HG03571 (cell line): ENCODE results near the gene STUM.
"Not testable (repeated sequence)": the region's sequence is repeated elsewhere in the genome, so short reads cannot be mapped to it uniquely, and the experiment has no call there.

Experiments
- ATAC-seq: cut with Tn5 transposase; IDR thresholded peaks from one replicate; pipeline ENCODE4 v1.9.1; 2021; ENCODE audit not compliant: unreplicated experiment

The STUM gene

GRCh38 chr1:226548256-226549093 lies at the start of gene STUM:
Gene STUM (plus strand): TSS chr1:226548764. CDS start chr1:226548905, 141 bp downstream.
- no peak for ATAC-seq

GRCh38 chr1:226499699-226500098 lies 48.9 kb upstream of the STUM start:
- ATAC-seq = not testable (repeated sequence)

- ATAC-seq = no peak
Observed at GRCh38 chr1:226506021-226506420, 42.5 kb upstream of the STUM start.

GRCh38 chr1:226506921-226507320 lies 41.6 kb upstream of the STUM start:
- ATAC-seq = no peak

GRCh38 chr1:226510453-226510852 lies 38.1 kb upstream of the STUM start:
- no peak for ATAC-seq

- no peak for ATAC-seq
Observed at GRCh38 chr1:226511296-226511695, 37.3 kb upstream of the STUM start.

- no peak for ATAC-seq
Observed at GRCh38 chr1:226512076-226512728, 36.4 kb upstream of the STUM start.

GRCh38 chr1:226518375-226518774 lies 30.2 kb upstream of the STUM start:
- ATAC-seq = no peak

- ATAC-seq = no peak
Observed at GRCh38 chr1:226519135-226519534, 29.4 kb upstream of the STUM start.

GRCh38 chr1:226519716-226520598 lies 28.6 kb upstream of the STUM start:
- ATAC-seq = no peak

- no peak for ATAC-seq
Observed at GRCh38 chr1:226520640-226521355, 27.8 kb upstream of the STUM start.

- no peak for ATAC-seq
Observed at GRCh38 chr1:226523646-226524406, 24.7 kb upstream of the STUM start.

- ATAC-seq = no peak
Observed at GRCh38 chr1:226524547-226524946, 24.0 kb upstream of the STUM start.

GRCh38 chr1:226525750-226526149 lies 22.8 kb upstream of the STUM start:
- ATAC-seq = no peak

- ATAC-seq = no peak
Observed at GRCh38 chr1:226526801-226527595, 21.6 kb upstream of the STUM start.

- ATAC-seq = no peak
Observed at GRCh38 chr1:226529891-226530290, 18.7 kb upstream of the STUM start.

GRCh38 chr1:226530591-226530990 lies 18.0 kb upstream of the STUM start:
- ATAC-seq = no peak

- no peak for ATAC-seq
Observed at GRCh38 chr1:226531360-226532093, 17.0 kb upstream of the STUM start.

- no peak for ATAC-seq
Observed at GRCh38 chr1:226532553-226532952, 16.0 kb upstream of the STUM start.
